Gastroesophageal sphincter (tissue), 4 donors: ENCODE data around the gene MAGEB17. TPM values are rescaled to one million over a fixed set of nuclear protein-coding genes. Genes with fewer than 3 reads are reported as not detected.

Experiments used
- ATAC-seq: fragments of 150-250 bp; one replicate; pipeline ENCODE4 v1.9.1; 2016; ENCODE audit warnings: mild to moderate bottlenecking, moderate library complexity
- H3K27ac ChIP-seq, 4 donors: fragments of 200-600 bp; sonication (generic) in 3 of 4; 1 replicate in 3 of 4; 2 replicates in 1 of 4; pipeline ENCODE4 v1.5.1; 2016 to 2019
- H3K27me3 ChIP-seq: fragments of 200-600 bp; sonication (generic); one replicate; pipeline ENCODE4 v1.5.1; 2019
- H3K36me3 ChIP-seq, 2 donors: fragments of 200-600 bp; sonication (generic); one replicate each; pipeline ENCODE4 v1.5.1; 2019; ENCODE audit warnings: control low read depth in 1 of 2
- H3K4me1 ChIP-seq, 3 donors: fragments of 200-600 bp; sonication (generic); 1 replicate in 2 of 3; 2 replicates in 1 of 3; pipeline ENCODE4 v1.5.1; 2016 to 2019; ENCODE audit warnings: control low read depth in 2 of 3
- H3K4me3 ChIP-seq, 2 donors: fragments of 200-600 bp; sonication (generic); one replicate each; pipeline ENCODE4 v1.5.1; 2019; ENCODE audit warnings: mild to moderate bottlenecking in 1 of 2, moderate library complexity in 1 of 2
- H3K9me3 ChIP-seq, 3 donors: fragments of 200-600 bp; sonication (generic); one replicate each; pipeline ENCODE4 v1.5.1; 2017 to 2019; ENCODE audit warnings: control low read depth in 2 of 3
- EP300 ChIP-seq: sonication (generic); formaldehyde crosslinking; IDR thresholded peaks from one replicate; pipeline ENCODE4 v1.6.1; 2017; ENCODE audit warnings: antibody characterized with exemption, mild to moderate bottlenecking
- POLR2A ChIP-seq, 2 donors: fragments of 450-650 bp; IDR thresholded peaks; one replicate each; pipeline ENCODE4 v1.6.1; 2017; ENCODE audit warnings: antibody characterized with exemption in 2 of 2, mild to moderate bottlenecking in 2 of 2, moderate library complexity in 1 of 2
- POLR2AphosphoS5 ChIP-seq: sonication (generic); formaldehyde crosslinking; IDR thresholded peaks from one replicate; pipeline ENCODE4 v1.6.1; 2017; ENCODE audit warnings: antibody characterized with exemption
- WGBS, 2 donors: methylation state at CpG; one replicate each; pipeline ENCODE4 v1.1.5; 2018; ENCODE audit warnings: low coverage in 1 of 2; 5-methylcytosine and 5-hydroxymethylcytosine counted together
- total RNA-seq, 4 donors: library from RNA; depleted of rRNA; stranded (reverse); fragments of >200 nt; gene quantifications; one replicate each; pipeline ENCODE4 v1.1.0, GENCODE V29; 2016
- TF ChIP-seq, protein P1 (sequence below), 4 experiments: fragments of 200-600 bp in 2 of 4; fragments of 450-650 bp in 2 of 4; sonication (generic) in 1 of 4; IDR thresholded peaks; one replicate each; pipeline ENCODE4 v1.5.1; 2017 to 2019; ENCODE audit warnings: antibody characterized with exemption in 4 of 4, mild to moderate bottlenecking in 2 of 4, moderate library complexity in 2 of 4

Gene MAGEB17
- total RNA-seq, 4 donors from 2014 or later = 1.4 to 2.4 (median 1.9) TPM; not detected in 1

DNA sequence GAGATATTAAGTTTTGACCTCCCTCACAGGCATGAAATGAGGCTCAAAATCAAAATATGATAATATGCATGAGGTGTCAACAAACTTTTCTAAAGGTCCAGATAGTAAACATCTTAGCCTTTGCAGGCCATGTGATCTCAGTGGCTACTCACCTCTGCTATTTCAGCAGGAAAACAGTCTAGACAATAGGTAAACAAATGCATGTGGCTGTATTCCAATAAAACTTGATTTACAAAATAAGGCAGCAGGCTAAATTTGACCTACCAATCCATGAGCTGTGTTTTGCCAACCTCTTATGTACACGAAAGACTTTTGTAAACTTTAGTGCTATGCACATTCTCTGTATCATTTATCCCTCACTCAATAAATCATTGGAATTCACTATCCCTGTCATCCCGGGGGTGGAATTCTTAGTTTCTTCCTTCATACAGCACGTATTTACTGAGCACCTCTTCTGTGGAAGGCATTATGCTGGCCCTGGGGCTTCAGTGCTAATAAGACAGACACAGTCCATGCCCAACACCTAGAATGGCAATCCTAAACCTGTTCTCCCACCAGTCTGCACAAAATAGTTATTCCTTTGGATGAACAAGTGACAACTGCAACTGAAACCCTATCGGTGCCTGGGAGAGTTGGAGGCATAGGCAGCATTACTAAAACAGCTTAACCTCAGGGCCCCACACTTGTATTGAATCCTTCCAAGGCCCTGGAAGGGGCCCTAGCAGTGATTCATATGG is 19.9 kb downstream of the MAGEB17 start:
- Histone ChIP-seq H3K4me1 (no peaks in the 10 kb centered on the region), H3K27me3 (no peaks in the 10 kb centered on the region), H3K4me3 (no peak overlapping the region), H3K27ac (no peak overlapping the region), H3K9me3 (no peaks in the 10 kb centered on the region), H3K36me3 (no peaks in the 10 kb centered on the region)
- no peak for ATAC-seq
- WGBS, 2 donors = 33 to 76% methylated on average over 1 to 3 of the region's 4 CpGs
- TF ChIP-seq, protein P1, sequence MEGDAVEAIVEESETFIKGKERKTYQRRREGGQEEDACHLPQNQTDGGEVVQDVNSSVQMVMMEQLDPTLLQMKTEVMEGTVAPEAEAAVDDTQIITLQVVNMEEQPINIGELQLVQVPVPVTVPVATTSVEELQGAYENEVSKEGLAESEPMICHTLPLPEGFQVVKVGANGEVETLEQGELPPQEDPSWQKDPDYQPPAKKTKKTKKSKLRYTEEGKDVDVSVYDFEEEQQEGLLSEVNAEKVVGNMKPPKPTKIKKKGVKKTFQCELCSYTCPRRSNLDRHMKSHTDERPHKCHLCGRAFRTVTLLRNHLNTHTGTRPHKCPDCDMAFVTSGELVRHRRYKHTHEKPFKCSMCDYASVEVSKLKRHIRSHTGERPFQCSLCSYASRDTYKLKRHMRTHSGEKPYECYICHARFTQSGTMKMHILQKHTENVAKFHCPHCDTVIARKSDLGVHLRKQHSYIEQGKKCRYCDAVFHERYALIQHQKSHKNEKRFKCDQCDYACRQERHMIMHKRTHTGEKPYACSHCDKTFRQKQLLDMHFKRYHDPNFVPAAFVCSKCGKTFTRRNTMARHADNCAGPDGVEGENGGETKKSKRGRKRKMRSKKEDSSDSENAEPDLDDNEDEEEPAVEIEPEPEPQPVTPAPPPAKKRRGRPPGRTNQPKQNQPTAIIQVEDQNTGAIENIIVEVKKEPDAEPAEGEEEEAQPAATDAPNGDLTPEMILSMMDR (IDR thresholded peaks at IDR 0.05) = no peak
- no peak for TF ChIP-seq EP300
- no peak for TF ChIP-seq POLR2AphosphoS5
- TF ChIP-seq POLR2A (IDR thresholded peaks at IDR 0.05) = no peak

DNA sequence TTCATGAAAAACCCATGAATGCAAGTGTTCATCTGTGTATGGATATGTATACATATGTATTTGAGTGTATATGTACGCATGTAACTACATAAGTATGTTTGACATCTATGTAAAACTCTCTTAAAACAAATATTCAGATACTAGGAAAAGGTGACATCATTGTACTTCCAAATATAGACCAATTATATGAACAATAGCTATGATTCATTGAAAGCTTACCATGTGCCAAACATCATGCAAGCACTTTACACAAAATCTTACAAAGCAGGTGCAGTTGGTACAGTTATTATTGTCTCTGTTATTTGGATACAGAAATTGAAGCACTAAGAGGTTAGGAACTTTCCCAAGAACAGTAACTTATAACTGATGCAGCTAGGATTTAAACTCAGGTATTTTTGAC is 21.4 kb downstream of the MAGEB17 start:
- H3K4me1 ChIP-seq = no peaks in the 10 kb centered on the region
- 27 to 71% methylated on average over 1 of the region's 1 CpG for WGBS, 2 donors
- H3K27ac ChIP-seq = no peak overlapping the region
- no peaks in the 10 kb centered on the region for H3K36me3 ChIP-seq
- TF ChIP-seq POLR2A (IDR thresholded peaks at IDR 0.05) (no peak), POLR2AphosphoS5 (no peak), EP300 (no peak)
- TF ChIP-seq, protein P1 (IDR thresholded peaks at IDR 0.05) = no peak
- ATAC-seq = no peak
- H3K9me3 ChIP-seq = no peaks in the 10 kb centered on the region
- no peak overlapping the region for H3K4me3 ChIP-seq
- H3K27me3 ChIP-seq = no peaks in the 10 kb centered on the region

DNA sequence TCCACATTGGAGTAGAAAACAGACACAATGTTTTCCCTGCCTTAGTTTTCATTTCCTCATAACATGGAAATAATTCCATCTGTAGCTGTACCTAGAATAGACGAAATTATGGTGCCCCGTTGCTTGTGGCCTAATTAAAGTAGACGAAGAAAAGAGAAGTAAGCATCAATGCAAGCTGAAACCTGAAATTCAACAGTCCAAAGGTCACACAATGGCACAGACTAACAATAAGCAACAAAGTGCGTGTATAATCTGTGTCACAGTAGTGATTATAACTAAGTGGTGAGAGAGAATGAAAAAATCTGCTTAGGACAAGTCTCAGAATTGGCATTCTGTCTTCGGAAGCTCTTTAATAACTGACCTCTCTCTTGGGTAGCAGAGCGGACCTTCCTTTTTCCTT is 24.3 kb downstream of the MAGEB17 start:
- 93 to 96% methylated on average over 2 to 6 of the region's 6 CpGs for WGBS, 2 donors
- Histone ChIP-seq H3K36me3 (no peaks in the 10 kb centered on the region), H3K27me3 (no peaks in the 10 kb centered on the region), H3K4me1 (no peaks in the 10 kb centered on the region), H3K4me3 (no peak overlapping the region), H3K27ac (no peak overlapping the region), H3K9me3 (no peaks in the 10 kb centered on the region)
- ATAC-seq = no peak
- TF ChIP-seq, protein P1 (IDR thresholded peaks at IDR 0.05) = no peak
- TF ChIP-seq POLR2A (IDR thresholded peaks at IDR 0.05) (no peak), POLR2AphosphoS5 (no peak), EP300 (no peak)

DNA sequence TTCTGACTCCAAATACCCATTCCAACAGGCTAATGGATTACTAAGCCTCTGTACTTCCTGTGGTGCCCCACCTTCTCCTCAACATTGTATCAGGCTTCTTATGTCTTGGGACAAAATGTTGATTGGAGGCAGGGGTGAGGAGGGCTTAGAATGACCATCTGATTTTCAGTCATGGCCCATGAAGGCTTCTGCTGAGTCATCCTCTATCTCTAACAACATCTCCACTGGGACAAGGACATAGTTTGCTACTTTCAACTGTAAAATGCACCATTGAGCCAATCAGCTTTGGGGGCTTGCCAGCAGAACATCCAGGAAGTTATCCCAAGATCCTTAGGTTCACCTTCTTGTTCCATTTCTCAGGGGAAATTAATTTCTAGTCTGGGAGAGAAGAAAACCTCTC is 29.5 kb downstream of the MAGEB17 start:
- no peak for TF ChIP-seq POLR2A (IDR thresholded peaks at IDR 0.05)
- Histone ChIP-seq H3K36me3 (no peaks in the 10 kb centered on the region), H3K4me3 (no peak overlapping the region), H3K4me1 (no peaks in the 10 kb centered on the region), H3K27me3 (no peaks in the 10 kb centered on the region), H3K27ac (no peak overlapping the region), H3K9me3 (no peaks in the 10 kb centered on the region)
- no peak for ATAC-seq

DNA sequence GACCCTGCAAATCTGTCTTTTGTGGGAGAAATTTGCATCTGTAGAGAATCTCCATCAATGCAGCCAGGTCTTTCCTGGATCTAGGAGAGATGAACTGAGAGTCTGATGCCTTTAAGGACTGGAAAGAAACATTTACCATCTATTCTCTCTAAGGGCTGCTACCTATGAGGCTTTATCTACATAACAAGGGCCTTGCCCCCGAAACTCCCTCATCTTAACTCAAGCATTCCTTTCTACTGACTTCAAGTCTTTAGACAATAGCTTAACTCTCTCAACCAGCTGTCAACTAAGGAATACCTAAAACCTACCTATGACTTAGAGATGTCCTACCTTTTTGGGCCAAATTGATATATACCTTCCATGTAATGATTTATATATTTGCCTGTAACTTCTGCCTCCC is 32.1 kb downstream of the MAGEB17 start:
- H3K27me3 ChIP-seq = no peaks in the 10 kb centered on the region
- no peak overlapping the region for H3K27ac ChIP-seq
- no peak for ATAC-seq
- 80% methylated on average over 1 of the region's 1 CpG; no CpG with 5 or more reads in 1 of the 2 donors for WGBS, 2 donors
- H3K36me3 ChIP-seq = no peaks in the 10 kb centered on the region
- no peak overlapping the region for H3K4me3 ChIP-seq
- no peaks in the 10 kb centered on the region for H3K4me1 ChIP-seq
- no peaks in the 10 kb centered on the region for H3K9me3 ChIP-seq
- no peak for TF ChIP-seq EP300
- TF ChIP-seq POLR2AphosphoS5 = no peak
- TF ChIP-seq, protein P1 (IDR thresholded peaks at IDR 0.05) = no peak
- TF ChIP-seq POLR2A (IDR thresholded peaks at IDR 0.05) = no peak
